ENCODE data around the gene HJURP.
"Not testable (repeated sequence)": the region's sequence is repeated elsewhere in the genome, so short reads cannot be mapped to it uniquely, and the experiment has no call there.

HJURP gene, protein sequence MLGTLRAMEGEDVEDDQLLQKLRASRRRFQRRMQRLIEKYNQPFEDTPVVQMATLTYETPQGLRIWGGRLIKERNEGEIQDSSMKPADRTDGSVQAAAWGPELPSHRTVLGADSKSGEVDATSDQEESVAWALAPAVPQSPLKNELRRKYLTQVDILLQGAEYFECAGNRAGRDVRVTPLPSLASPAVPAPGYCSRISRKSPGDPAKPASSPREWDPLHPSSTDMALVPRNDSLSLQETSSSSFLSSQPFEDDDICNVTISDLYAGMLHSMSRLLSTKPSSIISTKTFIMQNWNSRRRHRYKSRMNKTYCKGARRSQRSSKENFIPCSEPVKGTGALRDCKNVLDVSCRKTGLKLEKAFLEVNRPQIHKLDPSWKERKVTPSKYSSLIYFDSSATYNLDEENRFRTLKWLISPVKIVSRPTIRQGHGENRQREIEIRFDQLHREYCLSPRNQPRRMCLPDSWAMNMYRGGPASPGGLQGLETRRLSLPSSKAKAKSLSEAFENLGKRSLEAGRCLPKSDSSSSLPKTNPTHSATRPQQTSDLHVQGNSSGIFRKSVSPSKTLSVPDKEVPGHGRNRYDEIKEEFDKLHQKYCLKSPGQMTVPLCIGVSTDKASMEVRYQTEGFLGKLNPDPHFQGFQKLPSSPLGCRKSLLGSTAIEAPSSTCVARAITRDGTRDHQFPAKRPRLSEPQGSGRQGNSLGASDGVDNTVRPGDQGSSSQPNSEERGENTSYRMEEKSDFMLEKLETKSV

DNA sequence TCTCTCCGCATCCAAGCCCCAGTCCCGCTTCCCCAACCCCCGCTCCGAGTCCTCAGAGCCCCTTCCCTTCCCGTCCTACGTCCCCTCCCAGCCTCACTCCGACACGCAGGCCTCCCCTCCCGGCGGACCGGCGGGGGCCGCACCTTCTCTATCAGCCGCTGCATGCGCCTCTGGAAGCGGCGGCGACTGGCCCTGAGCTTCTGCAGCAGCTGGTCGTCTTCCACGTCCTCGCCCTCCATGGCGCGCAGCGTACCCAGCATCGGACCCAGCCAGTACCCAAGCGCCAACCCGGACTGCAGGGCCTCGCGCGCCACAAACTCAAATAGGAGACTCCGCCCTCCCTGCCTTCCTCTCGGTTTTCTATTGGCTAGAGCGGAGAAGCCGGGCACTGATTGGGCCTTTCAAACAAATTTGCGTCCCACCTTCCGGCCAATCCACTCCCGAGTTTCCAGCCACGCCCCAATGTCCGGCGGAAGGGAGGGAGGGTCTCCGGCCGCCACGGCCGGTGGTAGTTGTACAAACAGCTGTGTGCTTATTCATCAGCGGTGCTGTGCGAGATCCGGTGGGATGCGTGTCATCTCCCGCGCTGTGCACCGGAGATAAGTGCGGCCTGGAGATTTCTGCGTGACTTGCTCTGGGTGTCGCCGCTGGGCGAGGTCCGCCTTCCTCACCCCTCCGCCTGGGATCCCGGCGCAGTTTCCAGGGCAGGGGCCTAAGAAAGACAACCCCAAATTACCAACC, at the start of gene HJURP:
Gene HJURP (minus strand): TSS at position 295 of the 741 bp plus-strand sequence. CDS start 35 bp downstream, at position 260.
- peak; percentile 79 for DNase-seq

DNA sequence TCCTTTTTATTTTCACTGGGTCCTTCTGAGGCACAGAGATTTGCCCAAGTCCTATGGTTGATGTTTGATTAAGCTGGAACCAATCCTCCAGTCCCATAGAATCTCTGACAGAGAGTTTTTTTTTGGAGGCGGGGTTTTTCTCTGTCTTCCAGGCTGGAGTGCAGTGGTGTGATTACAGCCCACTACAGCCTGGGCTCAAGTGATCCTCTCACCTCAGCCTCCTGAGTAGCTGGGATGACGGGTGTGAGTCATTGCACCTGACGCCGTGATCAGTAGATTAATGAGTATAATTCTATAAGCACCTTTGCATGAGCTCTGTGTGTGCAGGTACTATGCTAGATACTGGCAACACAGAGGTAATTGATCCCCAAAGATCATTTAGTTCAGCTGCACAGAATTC, 47.5 kb upstream of the HJURP start:
- no peak for DNase-seq

DNA sequence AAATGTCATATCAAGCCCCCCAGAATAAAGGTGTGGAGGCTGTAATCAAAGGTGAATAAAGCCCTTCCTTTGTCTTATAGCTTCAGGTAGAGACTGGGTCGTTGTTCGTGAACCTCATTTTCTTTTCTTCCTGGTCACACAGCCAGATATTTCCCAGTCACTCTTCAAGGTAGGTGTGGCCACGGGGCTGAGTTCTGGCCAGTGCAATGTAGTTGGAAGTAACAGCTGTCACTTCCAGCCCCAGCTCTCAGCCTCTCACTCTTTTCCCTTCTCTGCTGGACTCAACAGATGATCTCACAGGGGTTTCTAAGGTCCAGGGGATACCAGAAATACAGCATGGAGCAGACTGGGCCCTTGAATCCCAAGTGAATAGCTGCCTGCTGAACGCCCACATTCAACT, 47.0 kb upstream of the HJURP start:
- no peak for DNase-seq

DNA sequence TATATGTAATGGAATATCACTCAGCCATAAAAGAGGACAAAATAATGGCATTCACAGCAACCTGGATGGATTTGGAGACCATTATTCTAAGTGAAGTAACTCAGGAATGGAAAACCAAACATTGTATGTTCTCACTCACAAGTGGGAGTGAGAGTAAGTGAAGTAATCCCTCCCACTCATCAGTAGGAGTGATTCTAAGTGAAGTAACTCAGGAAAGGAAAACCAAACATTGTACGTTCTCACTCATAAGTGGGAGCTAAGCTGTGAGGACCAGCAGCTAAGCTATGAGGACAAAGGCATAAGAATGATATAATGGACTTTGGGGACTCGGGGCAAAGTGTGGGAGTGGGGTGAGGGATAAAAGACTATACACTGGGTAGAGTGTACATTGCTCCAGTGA, 41.9 kb upstream of the HJURP start:
- DNase-seq, result not testable (repeated sequence)

DNA sequence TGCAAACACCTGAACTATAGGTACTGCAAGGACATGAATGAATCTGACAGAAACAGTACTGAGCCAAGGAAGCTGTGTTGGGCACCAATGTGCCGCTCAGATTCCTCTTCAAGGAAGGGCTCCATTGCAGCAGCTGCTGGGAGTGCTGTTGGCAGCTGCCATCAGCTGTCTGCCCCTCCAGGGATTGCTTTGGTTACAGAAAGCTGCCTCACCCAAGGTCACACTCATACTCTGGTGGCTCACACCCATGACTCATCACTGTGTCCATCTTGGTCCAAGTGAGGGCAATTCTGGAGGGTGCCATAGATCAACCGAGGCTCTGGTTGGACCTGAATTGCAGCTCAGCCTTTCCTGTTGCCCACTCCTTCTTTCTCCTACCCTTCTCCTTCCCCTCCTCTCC, 38.5 kb upstream of the HJURP start:
- DNase-seq, result no peak

DNA sequence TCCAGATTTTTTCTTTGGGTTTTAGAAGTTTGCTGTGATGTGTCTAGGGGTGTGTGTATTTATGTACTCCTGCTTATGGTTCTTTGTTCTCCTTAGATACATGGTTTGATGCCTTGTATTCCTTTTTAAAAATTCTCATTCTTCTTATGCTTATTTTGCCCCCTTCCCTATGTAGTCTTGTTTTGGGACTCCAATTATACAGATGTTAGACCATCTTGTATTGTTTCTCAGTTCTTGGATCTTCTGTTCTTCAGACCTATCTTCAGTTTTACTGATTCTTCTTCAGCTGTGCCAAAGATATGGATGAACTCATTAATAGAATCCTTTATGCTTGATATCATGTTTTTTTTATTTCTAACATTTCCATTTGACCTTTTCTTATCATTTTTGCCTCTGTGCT, 28.0 kb upstream of the HJURP start:
- DNase-seq, result no peak

DNA sequence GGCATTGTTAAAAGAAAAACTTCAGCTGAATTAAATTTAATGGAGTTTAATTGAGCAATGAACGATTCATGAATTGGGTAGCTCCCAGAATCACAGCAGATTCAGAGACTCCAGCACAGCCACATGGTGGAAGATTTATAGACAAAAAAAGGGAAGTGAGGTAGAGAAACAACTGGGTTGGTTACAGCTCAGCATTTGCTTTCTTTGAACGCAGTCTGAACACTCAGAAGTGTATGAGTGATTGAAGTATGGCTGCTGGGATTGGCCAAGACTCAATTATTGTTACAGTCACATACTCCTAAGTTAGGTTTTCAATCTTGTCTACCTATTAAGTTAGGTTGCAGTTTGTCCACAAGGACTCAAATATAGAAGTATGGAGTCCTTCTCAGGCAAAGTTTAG, 17.8 kb upstream of the HJURP start:
- DNase-seq, result not testable (repeated sequence)

DNA sequence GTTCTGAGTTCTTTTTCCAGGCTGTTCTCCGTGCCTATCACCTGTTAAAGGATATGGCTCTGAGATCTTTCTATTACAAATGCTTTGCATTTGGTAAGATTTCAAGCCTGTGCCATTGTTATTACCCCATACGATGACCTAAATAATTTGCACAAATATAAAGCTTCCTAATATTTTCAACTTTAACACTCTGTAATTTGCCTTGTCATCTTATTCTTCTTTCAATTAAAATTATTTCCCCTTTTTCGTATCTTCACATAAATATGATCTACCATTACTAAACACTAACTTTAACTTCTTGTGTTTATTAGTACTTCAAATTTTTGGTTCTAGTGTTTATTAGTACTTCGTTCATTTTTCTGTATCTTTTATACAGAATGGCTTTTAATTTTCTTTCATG, 17.1 kb upstream of the HJURP start:
- DNase-seq, result no peak

DNA sequence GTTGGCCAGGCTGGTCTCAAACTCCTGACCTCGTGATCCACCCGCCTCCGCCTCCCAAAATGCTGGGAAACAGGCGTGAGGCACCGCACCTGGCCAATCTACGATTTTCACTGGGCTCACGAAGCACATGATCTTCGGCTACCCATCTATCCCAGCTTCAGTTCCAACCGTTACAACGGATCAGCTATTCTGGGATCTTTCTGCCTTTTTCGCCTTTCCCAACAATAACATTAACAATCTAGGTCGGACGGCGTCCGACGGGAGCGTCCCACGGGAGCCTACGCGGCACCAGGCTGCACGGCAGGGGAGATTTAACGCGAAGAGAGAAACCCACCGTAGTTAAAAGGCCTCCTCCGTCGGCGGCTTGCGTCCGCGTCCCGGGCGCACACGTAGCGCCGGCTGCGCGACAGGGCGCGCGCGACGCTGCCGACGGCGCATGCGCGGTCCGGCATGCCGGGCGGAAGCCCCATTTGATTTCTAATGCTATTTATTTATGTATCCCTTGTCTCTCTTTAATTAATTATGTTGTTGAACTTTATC, 13.7 kb upstream of the HJURP start, which contains the start of gene MSL3B:
Gene MSL3B (minus strand): TSS at position 394 of the 540 bp plus-strand sequence.
- DNase-seq, result peak; percentile 61

DNA sequence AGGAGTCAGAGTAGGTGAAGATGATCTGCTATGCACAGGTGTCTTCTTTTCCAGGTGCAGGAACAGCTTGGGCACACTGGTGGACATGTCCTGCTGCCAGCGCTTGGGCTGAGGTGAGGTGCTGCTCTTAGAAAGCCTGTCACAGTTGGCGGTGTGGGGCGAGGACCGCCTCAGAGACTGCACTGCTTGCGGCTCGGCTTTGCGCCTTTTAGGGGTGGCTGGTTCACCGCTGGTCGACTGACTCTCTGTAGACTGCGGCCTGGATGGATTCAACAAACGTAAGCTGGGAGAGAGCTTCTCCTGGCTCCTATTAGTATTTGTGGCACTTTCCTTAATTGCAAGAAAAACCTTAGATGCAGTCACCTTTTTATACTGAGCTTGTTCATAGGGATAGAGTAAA, 12.1 kb upstream of the HJURP start:
- DNase-seq, result no peak

DNA sequence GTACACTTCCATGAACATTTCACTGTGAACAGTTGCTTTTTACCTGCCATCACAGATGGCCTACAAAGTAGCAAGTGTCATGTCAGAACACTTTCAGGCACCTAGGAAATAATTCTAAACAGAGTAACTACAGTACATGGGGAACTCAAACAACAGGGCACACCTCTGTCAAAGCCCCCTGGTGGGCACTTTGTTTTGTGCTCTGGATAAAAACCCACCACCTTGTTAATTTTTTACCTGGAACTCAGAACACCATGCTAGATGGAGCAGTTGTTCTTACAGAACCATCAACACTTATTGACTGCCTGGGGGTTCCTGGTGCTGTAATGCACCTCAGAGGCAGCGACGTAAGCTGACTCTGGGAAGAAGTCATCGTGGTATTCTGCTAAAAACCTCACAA, 11.5 kb upstream of the HJURP start:
- no peak for DNase-seq

DNA sequence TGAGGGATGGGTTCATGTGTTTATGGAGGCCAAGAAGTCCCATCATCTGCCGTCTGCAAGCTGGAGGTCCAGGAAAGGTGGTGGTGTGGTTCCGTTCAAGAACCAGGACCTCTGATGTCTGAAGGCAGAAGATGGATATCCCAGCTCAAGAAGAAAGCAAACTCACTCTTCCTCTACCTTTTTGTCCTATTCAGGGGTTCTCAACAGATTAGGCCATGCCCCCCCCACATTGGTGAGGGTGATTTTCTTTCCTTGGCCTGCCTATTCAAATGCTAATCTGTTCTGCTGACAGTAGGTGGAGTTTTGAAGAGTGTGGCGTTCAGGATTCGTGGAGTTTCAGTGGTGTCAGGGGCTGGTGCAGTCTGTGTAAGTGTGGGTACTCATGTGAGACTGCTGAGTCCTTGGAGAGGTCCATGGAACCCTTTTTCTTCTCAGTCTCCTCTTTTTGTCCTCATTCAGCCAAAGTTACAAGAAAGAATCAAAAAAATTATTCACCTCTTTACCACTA, 8.0 kb upstream of the HJURP start:
- no peak for DNase-seq

DNA sequence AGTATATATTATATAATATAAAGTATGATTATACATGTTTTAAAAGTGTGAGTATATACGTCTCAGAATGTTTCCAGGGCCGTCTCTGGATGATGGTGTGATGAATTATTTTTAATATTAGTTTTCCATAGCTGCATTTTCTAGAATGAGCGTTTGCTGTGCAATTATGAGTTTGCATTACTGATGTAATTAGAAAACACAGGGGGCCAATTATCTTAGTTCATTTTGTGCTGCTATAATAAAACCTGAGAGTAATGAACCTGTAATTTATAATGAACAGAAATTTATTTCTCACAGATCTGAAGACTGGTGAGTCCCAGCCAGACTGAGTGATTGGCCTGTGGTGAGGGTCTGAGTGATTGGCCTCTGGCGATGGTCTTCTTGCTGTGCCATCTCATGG, 4.0 kb upstream of the HJURP start:
- no peak for DNase-seq

DNA sequence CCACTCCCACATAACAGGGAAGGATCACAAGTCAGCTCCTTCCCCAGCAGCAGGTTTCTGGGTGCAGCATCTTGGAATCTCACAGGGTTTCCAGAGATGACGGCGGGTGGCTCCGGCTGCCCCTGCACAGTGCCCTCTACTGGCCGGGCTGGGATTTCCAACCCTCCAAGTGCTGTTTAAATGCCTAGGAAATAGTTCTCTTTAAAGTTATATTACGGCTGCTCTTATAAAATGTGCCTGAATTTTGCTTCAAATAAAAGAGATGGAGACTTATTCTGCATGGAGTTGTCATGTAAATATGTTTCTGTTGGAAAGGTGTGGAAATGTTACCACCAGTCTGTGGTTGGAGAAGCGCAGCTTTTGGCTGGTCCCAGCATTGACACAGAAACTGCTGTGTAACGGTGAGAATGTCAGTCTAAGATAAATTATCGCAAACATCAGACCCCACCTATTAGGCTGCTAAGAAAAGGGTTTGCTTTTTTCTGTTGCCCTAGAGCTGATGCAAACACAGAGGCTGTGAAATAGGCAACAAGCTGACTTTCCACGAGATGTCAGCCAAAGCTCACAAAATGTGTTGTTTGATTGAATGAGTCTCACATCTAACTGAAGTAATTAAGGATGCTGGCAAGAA, 3.3 kb upstream of the HJURP start:
- DNase-seq, result peak; percentile 58

DNA sequence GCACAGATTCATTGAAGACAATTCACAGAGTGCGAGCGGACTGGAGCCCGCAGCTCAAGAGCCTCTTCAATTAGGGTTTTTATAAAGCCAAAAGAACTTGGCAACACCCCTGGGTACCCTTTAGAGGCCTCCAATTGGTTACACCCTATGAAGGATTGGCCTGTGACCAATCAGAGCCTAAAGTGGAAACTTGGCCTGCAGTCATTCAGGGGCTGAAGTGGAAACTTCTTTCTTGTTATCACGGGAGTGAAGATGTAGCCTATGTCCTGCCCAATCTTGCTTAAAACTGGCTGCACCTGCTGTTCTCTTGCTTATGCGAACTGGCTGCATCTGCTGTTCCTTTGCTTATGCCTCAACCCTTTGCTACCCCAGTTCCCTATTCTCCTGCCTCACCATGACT, 1.8 kb upstream of the HJURP start:
- no peak for DNase-seq

DNA sequence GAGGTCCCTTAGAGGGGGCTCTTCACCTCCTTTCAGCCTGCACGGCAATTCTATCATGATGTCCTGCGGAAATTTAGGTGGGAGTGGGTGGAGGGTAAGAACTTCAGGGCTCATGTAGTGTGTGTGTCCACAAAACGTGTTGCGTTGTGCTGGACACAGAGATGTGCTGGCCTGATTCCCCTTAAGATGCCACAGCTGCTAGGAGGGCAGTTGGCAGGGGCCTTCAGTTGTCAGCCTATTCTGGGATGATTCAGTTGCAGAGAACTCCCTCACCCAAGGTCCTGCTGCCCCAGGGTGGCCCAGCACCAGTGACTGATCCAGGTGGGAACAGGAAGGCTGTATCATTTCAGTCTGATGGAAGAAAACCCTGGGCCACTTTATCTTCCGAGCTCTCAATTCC, 1.0 kb upstream of the HJURP start:
- no peak for DNase-seq

DNA sequence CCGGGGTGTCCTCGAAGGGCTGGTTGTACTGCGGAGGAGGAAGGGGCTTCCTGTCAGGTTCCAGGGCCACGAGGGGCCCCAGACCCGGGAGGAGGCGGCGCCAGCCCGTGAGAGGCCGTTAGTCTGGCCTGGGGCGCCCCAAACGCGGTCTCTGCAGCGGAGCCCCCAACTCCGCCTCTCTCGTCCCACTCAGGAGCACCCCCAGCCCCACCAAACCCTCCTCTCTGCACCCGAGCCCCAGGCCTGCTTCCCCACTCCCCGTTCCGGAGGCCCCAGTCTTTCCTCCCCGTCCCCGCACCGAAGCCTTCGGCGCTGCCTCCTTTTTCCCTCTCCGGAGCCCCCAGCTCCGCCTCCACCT, 473 bp downstream of the HJURP start:
- DNase-seq, result no peak

DNA sequence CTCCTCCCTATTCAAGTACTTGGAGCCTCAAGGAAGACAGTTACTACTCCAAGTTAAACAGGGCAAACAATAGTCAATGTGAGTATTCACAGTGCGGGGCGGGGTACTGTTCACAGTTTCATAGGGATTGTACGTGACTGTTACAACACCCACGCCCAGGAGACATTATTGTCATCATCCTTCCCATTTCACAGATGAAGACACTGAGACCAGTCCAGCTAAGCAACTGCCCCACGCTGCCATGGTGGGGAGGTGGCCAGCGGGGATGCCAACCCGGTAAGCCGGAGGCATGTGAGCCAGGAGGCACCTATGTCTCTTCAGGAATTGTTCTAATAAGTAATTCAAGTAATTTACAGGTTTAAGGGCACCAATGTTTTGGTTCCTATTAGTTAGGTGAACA, 982 bp downstream of the HJURP start:
- no peak for DNase-seq

DNA sequence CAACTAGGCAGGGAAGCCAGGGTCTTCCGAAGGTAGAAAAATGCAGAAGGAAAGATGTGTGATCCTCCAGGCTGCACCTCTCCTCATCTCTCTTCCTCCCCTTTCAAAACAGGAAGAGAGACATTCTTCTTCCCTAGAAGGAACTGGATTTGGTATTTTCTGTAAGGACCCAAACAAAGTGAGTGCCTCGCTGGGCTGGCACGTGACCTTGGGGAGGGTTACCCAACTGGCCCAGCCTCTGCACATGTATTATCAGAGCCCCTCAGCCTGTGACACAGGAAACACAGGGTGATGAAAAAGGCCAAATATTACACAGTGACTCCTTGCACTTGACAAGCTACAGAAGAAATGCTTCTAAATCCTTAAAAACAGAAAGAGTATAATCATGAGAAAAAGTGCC, 2.3 kb downstream of the HJURP start:
- no peak for DNase-seq

DNA sequence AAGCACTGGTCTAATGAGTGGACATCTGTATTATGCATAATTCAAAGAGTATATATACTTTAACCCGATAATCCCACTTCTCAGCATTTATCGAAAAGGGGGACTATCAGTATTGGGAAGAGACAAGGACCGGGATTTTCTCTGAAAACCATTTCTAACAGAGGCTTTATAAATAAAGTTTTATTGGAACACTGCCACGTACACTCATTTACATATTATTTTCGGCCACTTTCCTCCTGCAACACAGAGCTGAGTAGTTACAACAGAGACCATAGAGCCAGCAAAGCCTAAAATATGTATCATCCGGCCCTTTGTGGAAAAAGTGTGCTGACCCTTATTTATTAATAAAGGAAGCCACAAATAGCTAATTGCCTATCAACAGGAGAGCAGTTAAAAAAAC, 3.2 kb downstream of the HJURP start:
- DNase-seq, result no peak

DNA sequence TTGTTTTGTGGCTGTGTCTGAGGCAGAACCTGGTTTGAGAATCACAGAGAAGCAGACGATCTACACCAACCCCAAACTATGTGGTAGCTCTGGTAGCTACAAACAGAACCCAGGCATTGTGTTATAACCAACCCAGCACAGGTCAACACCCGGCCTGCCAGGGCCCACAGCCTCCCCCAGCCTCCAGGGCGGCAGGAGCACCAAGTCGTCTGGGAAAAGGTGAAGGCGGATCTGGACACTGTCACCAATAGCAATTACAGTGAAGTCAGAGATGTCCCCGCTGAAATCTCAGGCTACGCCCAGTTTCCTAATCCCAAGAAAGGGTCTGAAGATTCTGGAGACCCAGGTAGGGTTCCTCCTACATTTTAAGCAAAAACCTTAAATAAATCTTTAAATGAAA, 3.6 kb downstream of the HJURP start:
- DNase-seq, result no peak

DNA sequence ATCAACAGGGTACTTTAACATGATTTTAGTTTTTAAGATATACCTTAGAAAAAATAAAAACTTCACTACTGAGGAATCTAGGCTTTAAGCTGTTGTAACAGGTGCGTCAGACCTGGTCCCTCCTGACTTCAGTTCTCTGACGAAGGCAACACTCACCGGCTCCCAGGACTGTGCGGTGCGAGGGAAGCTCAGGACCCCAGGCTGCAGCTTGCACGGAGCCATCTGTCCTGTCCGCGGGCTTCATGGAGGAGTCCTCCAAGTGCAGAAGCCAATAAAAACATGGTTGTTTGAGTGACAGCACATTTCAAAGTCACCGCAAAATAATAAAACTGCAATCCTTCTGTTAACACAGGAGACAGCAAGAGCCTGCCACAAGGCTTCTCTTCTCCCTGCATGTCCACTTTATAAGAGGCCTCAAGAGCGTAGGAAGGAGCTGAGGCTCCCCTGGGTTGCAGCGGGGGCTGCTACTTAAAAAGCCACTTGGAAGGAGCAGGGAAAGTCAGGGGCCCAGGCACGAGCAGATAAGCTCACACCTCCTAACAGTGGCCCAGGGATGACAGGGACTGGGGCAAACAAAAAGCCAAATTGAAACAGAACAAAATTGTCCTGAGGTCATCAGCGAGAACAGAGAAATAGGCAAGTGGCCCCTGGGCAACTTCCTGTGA, 4.6 kb downstream of the HJURP start:
- no peak for DNase-seq
